Activated CD8-positive, alpha-beta memory T cell treated with anti-CD3 and anti-CD28 coated beads, Interleukin-2, amount 50 U/mL, for 24 hours (primary cell): Measurements from ENCODE around the gene COPZ2.
"Not testable (repeated sequence)": the region's sequence is repeated elsewhere in the genome, so short reads cannot be mapped to it uniquely, and the experiment has no call there.

ENCODE experiments used
- DNase-seq: peaks from one replicate; pipeline ENCODE4 v3.0.0-alpha.2; 2020; ENCODE audit errors: extremely low read depth

Gene COPZ2

DNA sequence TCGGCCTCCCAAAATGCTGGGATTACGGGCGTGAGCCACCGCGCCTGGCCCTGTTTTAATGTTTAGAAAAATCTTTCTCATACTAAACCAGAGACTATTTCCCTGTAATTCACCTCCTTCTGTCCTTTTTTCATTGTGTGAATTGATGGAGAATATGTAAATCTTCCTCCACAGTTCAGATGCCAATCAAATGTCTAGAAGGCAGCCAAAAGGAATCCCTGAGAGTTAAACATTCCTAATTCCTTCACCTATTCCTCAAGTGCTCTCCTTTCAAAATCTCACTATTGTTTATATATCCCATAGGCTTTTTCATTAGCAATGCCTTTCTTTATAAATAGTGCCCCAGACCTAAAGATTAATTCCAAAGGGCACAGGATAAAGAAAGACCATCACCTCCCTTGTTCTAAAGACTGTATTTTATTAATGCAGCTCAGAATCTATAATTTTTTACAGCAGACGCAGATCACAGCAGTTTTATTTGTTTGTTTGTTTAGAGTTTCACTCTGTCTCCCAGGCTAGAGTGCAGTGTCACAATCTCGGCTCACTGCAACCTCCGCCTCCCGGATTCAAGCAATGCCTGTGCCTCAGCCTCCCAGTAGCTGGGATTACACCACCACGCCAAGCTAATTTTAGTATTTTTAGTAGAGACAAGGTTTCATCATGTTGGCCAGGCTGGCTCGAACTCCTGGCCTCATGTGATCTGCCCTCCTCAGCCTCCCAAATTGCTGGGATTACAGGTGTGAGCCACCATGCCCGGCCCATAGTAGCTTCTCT lies 30.5 kb downstream of the COPZ2 start:
- DNase-seq: no peak

- DNase-seq: no peak
Measured at GRCh38 chr17:48004983-48005382, 32.6 kb downstream of the COPZ2 start.

DNA sequence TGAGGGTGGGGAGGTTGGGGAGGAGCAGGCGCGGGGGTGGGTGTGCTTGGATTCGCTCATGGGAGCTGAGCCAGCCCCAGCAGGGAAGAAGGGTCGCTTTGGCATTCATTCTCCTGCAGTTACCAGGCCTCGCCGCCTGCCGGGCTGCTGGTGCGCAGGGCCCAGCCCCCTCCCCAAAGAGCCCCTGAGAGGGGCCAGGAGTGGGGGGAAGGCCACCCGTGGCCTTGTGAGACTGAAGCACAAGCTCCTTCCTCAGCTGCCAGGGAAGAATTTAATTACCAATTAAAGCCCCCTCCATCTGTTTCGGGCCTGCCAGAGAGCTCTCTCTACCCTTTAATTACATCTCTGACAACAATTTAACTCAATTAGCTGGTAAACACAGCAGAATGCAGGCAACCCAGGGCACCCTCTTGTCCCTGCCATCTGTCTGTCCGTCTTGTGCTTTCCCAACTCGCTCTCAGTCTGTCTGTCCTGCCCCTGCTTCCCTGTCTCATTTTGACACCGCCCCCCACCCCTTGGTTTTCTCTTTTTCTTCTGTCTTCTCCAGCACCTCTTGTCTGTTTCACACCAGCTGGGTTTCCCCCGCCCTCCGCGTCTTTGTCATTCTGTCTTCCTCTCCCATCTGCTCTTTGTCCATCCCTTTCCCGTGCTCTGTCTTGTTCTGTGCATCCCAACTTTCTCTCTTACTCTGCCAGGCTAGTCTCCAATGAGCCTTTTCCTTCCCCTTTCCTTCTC lies 34.0 kb downstream of the COPZ2 start:
- no peak for DNase-seq

DNA sequence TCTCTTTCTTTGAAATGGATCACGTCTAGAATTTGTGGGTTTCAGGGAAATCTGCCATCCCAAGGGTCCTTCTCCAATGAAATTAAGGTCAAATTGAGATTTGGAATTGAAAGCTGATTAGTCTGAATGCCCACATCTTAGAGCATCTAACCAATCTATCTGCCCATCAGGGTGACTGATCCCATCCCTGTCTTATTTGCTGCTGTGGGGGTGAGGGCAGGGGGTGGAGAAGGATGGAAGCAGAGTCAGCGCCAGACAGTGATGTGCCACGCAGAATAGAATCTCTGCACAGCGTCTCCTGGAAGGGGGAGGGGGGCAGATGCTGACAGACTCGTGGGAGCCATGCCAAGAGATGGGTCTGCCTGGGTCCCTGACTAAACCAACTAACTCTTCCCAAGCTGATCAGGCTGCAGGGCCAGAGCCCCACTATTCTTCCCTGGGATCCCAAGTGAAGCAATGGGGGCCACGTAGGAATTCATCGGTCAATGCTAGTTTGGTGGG lies 34.6 kb downstream of the COPZ2 start:
- DNase-seq: no peak

GRCh38 chr17:48002266-48002915 lies 35.2 kb downstream of the COPZ2 start:
- DNase-seq: no peak

DNA sequence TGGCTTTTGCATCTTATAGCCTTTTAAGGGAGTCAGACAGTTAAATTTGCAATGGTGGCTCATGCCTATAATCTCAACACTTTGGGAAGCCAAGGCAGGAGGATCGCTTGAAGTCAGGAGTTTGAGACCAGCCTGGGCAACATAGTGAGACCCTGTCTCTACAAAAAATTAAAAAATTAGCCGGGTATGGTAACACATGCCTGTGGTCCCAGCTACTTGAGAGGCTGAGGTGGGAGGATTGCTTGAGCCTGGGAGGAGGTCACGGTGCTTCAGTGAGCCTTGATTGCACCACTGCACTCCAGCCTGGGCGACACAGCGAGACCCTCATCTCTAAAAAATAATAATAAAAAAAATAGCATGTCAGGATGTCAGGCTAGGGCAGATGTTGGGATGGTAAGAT lies 35.9 kb downstream of the COPZ2 start:
- not testable (repeated sequence) for DNase-seq

- DNase-seq: no peak
Measured at GRCh38 chr17:48001197-48001596, 36.4 kb downstream of the COPZ2 start.

- DNase-seq: no peak
Measured at GRCh38 chr17:47999582-47999981, 38.0 kb downstream of the COPZ2 start.

DNA sequence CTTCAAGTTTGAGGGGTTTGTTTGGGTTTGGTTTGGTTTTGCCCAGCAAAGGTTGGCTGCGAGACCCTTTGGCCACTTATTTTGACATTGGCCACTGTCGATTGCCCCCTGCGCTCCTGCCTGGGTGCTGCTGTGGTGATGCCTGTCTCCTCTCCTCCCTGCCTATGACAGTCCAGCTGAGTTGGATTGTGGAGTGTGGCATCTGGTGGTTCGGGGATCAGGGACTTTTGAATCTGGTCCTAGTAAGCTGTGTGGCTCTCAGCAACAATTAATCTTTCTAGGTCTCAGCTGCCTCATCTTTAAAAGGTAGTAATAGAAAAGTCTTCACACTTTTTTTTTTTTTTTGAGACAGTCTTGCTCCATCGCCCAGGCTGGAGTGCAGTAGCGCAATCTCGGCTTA lies 39.6 kb downstream of the COPZ2 start:
- DNase-seq: no peak

- DNase-seq: no peak
Measured at GRCh38 chr17:47997586-47997985, 40.0 kb downstream of the COPZ2 start.

GRCh38 chr17:47996201-47996600 lies 41.4 kb downstream of the COPZ2 start:
- no peak for DNase-seq

- DNase-seq: no peak
Measured at GRCh38 chr17:47995241-47995935, 42.2 kb downstream of the COPZ2 start.

DNA sequence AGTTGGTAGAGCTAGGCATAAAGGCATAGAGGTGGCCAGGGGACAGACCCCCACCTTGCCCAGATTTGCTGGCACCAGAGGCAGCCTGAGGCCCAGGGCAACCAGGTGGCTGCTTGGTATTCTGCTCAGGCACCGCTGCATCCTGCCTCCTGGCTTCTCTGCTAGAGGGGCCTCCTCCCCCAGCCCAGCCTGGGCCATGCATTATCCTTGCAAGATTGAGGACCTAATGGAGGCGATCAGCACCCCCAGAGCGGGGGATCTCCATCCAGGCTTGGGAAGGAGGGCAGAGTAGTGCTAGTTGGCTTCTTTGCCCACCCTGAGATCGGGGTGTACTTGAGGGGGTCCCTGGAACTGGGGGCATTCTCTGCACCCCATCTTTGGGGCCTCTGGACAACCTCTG lies 42.9 kb downstream of the COPZ2 start:
- no peak for DNase-seq

DNA sequence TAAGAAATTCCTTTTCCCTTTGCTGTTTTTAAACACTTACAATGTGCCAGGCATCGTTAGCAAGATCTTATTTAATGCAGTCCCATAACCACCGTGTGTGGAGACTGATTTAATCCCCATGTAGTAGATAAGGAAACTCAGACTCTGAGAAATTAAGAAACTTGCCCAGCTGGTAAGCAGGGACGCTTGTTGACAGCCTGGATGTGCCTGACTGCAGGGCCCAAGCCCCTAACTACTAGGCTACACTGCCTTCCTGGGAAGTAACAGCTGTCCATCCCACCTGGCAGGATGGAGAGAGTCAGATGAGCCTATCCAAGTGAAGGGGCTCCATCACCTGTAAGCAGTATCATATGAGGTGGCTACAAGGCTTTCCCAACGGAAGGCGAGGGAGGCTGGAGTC lies 43.6 kb downstream of the COPZ2 start:
- no peak for DNase-seq

- DNase-seq: no peak
Measured at GRCh38 chr17:47993031-47993564, 44.5 kb downstream of the COPZ2 start.

DNA sequence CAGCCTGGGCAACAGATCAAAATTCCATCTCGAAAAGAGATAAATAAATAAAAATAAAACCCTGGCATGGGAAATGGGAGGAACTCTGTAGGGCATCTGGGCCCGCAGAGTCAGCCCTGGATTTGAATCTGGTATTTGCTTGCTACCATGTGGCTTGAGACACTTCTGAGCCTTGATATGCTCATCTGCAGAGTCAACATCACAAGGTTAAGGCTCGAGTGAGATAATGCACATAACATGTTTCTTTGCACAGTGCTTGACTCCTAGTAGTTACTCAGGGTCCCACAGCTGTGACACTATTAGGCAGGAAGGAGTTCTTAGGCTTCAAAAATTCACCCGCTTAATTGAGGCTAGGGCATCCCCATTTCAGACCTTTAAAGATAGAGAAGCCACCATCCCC lies 45.4 kb downstream of the COPZ2 start:
- DNase-seq: no peak

DNA sequence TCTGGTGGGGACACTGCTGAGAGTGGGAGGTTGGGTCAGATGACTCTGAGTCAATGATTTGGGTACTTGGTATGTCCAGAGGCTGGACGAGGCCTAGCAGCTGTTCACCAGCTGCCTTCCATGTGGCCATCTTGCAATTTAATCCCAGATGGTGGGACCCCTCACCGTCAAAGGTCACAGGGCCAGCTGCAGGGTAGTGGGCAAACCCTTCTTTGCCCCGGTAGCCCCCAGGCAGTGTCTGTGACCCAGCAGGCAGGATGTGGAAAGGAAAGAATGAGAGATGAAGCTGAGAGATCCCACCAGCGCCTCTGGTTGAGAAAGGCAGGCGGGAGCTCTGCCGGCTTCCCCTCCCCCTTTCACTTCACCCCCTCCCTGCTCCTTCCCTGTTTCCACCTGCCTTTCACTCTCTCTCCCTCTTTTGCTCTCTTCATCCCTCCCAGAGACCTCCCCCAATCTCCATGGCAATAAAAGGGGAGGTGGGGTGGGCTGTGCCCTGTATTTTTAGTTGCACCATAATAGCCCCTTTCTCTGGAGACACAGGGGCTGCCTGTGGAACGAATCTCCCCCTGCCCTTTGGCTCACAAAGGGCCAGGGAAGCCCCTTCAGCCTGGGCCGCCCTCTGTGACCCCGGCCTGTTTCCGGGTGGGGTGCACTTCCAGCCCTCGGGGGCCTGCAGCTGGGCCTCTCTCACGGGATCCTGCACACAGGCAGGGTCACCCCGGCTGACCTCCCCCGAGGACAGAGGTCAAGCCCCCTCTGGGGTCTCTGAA lies 46.5 kb downstream of the COPZ2 start:
- no peak for DNase-seq

GRCh38 chr17:47989700-47990099 lies 47.9 kb downstream of the COPZ2 start:
- no peak for DNase-seq

GRCh38 chr17:47989159-47989558 lies 48.4 kb downstream of the COPZ2 start:
- no peak for DNase-seq

- not testable (repeated sequence) for DNase-seq
Measured at GRCh38 chr17:47988445-47988844, 49.2 kb downstream of the COPZ2 start.

- DNase-seq: no peak
Measured at GRCh38 chr17:47987240-47987835, 50.3 kb downstream of the COPZ2 start.
